GM12878 (cell line): ENCODE results near the gene SPATA12. TPM values are rescaled to one million over a fixed set of nuclear protein-coding genes. Genes with fewer than 3 reads are reported as not detected.

Source experiments
- ATAC-seq: fragments of 200-7000 bp; cut with Tn5 transposase; 3 replicates; pipeline ENCODE4 v1.9.1; 2020; ENCODE audit warnings: mild to moderate bottlenecking, moderate library complexity
- BruUV-seq: library from RNA; stranded (reverse); fragments of 400-500 nt; replicated peaks from 2 replicates; lab custom pipeline; 2021; lab: Mats Ljungman, UMichigan
- CTCF ChIA-PET: fragments of 300-600 bp; sonication (Branson Sonifier 250); formaldehyde crosslinking; extraction: SDS; loops from one replicate; lab custom pipeline; 2021; ENCODE audit warnings: inconsistent platforms; lab: Yijun Ruan, JAX
- POLR2A ChIA-PET: fragments of 350-600 bp; formaldehyde crosslinking; extraction: SDS; loops from one replicate; lab custom pipeline; 2021; ENCODE audit warnings: inconsistent platforms; lab: Charles Lee
- RAD21 ChIA-PET: fragments of 300-600 bp; sonication (Branson Sonifier 250); formaldehyde crosslinking; loops from one replicate; lab custom pipeline; 2023; ENCODE audit warnings: antibody characterized with exemption; ENCODE audit not compliant: unreplicated experiment; lab: Charles Lee
- SMC1A ChIA-PET: fragments of 300-600 bp; sonication (Branson Sonifier 250); formaldehyde crosslinking; loops from one replicate; lab custom pipeline; 2023; ENCODE audit not compliant: unreplicated experiment, uncharacterized antibody; lab: Charles Lee
- DNase-seq: peaks from one replicate; pipeline ENCODE4 v3.0.0-alpha.2; 2011; ENCODE audit warnings: low read depth, low spot score
- FAIRE-seq: peaks from 3 replicates; lab custom pipeline; 2011; peaks lifted over from hg19 to GRCh38; lab: Jason Lieb, UNC
- H2AFZ ChIP-seq: 2 replicates; pipeline ENCODE4 v1.6.0; 2011; ENCODE audit warnings: low read depth, low read length, control low read depth; ENCODE audit not compliant: control insufficient read depth
- H3K27ac ChIP-seq: 2 replicates; pipeline ENCODE4 v1.5.1; 2011; ENCODE audit warnings: control low read depth; ENCODE audit not compliant: control insufficient read depth, insufficient read depth
- H3K27me3 ChIP-seq, 2 experiments: replicated peaks in 1 of 2; 2 replicates each; pipeline versions ENCODE4 v1.6.0 to v1.6.1; 2011; ENCODE audit warnings: low read length in 1 of 2; ENCODE audit not compliant: control insufficient read depth in 2 of 2, insufficient read depth in 2 of 2
- H3K36me3 ChIP-seq, 2 experiments: 2 replicates each; pipeline ENCODE4 v1.5.1; 2011; ENCODE audit warnings: low read length in 1 of 2; ENCODE audit not compliant: control insufficient read depth in 2 of 2, insufficient read depth in 2 of 2
- H3K4me1 ChIP-seq: 2 replicates; pipeline ENCODE4 v1.6.1; 2011; ENCODE audit warnings: mild to moderate bottlenecking, low read length, moderate library complexity, mixed read lengths; ENCODE audit not compliant: control insufficient read depth, insufficient read depth
- H3K4me2 ChIP-seq: 2 replicates; pipeline ENCODE4 v1.6.0; 2011; ENCODE audit warnings: control low read depth; ENCODE audit not compliant: control insufficient read depth, insufficient read depth
- H3K4me3 ChIP-seq: fragments of 200-600 bp; sonication (generic); 2 replicates; pipeline ENCODE4 v1.5.1; 2016
- H3K79me2 ChIP-seq: 2 replicates; pipeline ENCODE4 v1.6.0; 2011; ENCODE audit warnings: low read length; ENCODE audit not compliant: control insufficient read depth, insufficient read depth
- H3K9ac ChIP-seq: 2 replicates; pipeline ENCODE4 v1.8.0; 2011; ENCODE audit warnings: low read length, control low read depth, mixed read lengths; ENCODE audit not compliant: control insufficient read depth, insufficient read depth
- H3K9me3 ChIP-seq: replicated peaks from 3 replicates; pipeline ENCODE4 v1.5.1; 2011; ENCODE audit warnings: mild to moderate bottlenecking, low read length; ENCODE audit not compliant: control insufficient read depth, insufficient read depth
- H4K20me1 ChIP-seq: 2 replicates; pipeline ENCODE4 v1.6.0; 2011; ENCODE audit not compliant: control insufficient read depth, insufficient read depth
- CTCF ChIP-seq, 3 experiments: IDR thresholded peaks in 2 of 3; conservative IDR thresholded peaks in 1 of 3; 2 replicates each; pipeline ENCODE4 v1.5.1; 2011; ENCODE audit warnings: low read depth in 3 of 3, low read length in 3 of 3, mild to moderate bottlenecking in 3 of 3, control low read depth in 2 of 3, moderate library complexity in 2 of 3, inconsistent platforms in 1 of 3, mixed read lengths in 1 of 3; ENCODE audit not compliant: control insufficient read depth in 2 of 3, insufficient read depth in 1 of 3; ENCODE audit errors: extremely low read depth in 1 of 3
- KLF5 ChIP-seq: fragments of 450-650 bp; IDR thresholded peaks from 2 replicates; pipeline ENCODE4 v1.6.1; 2014; ENCODE audit warnings: mild to moderate bottlenecking; ENCODE audit not compliant: partially characterized antibody
- NR2C1 ChIP-seq: fragments of 450-650 bp; IDR thresholded peaks from 2 replicates; pipeline ENCODE4 v1.6.1; 2017; ENCODE audit warnings: antibody characterized with exemption, mild to moderate bottlenecking, moderate library complexity
- PBX3 ChIP-seq: IDR thresholded peaks from 2 replicates; pipeline ENCODE4 v1.6.1; 2011; ENCODE audit warnings: mild to moderate bottlenecking, low read depth, low read length, moderate library complexity; ENCODE audit not compliant: insufficient replicate concordance
- POLR2AphosphoS2 ChIP-seq: IDR thresholded peaks from 2 replicates; pipeline ENCODE4 v1.6.1; 2011; ENCODE audit warnings: low read depth, mild to moderate bottlenecking, low read length, improper control_type of control experiment, moderate library complexity
- RBBP5 ChIP-seq: fragments of 200-600 bp; sonication (generic); conservative IDR thresholded peaks from 2 replicates; pipeline ENCODE4 v1.6.1; 2016
- RELA ChIP-seq: fragments of 450-650 bp; IDR thresholded peaks from 2 replicates; pipeline ENCODE4 v1.8.0; 2014; ENCODE audit warnings: borderline replicate concordance; ENCODE audit not compliant: partially characterized antibody
- STAT3 ChIP-seq: IDR thresholded peaks from 2 replicates; pipeline ENCODE4 v1.6.1; 2011; ENCODE audit warnings: low read depth, low read length, improper control_type of control experiment
- WGBS: methylation state at CpG from one replicate; pipeline ENCODE4 v1.1.6; 2016; ENCODE audit warnings: low lambda C conversion rate; ENCODE audit not compliant: insufficient replicate concordance, insufficient coverage; ENCODE audit errors: missing lambda C conversion rate; 5-methylcytosine and 5-hydroxymethylcytosine counted together
- in situ Hi-C: fragments of 300-500 bp; cut with MboI; formaldehyde crosslinking; loops from 9 replicates; pipeline ENCODE4 v1.14.3; 2018; ENCODE audit warnings: mixed read lengths
- intact Hi-C: fragments of 100-400 bp; cut with micrococcal nuclease; formaldehyde crosslinking; loops from one replicate; pipeline ENCODE4 v1.14.2; 2022; ENCODE audit not compliant: unreplicated experiment
- polyA plus RNA-seq, 11 experiments: library from polyadenylated mRNA; depleted of rRNA in 4 of 11; unstranded in 6 of 11; stranded (reverse) in 5 of 11; fragments of >200 nt; fragmentation: Nextera tagmentation in 4 of 11; fragmentation: Illumina TruSeq in 1 of 11; extraction: Ambion mirVana in 4 of 11; extraction: Trizol in 1 of 11; gene quantifications; 1 replicate in 1 of 11; 2 replicates in 10 of 11; pipeline versions ENCODE4 v1.2.1 to v1.2.3, GENCODE V29; 2011 to 2016; ENCODE audit warnings: inconsistent platforms in 2 of 11, missing spikeins in 2 of 11, low read depth in 1 of 11
- total RNA-seq, 4 experiments: library from RNA; depleted of rRNA in 3 of 4; stranded (reverse); fragments of >200 nt in 3 of 4; fragmentation: Illumina TruSeq in 1 of 4; extraction: Trizol in 1 of 4; gene quantifications; 2 replicates each; pipeline versions ENCODE4 v1.2.1 to v1.2.3, GENCODE V29; 2013 to 2021

SPATA12 gene
- total and polyA plus RNA-seq, 10 of the 15 experiments (the other 5 are each of a cell fraction or from before 2014, with no cell fraction given), result 0.03 to 0.69 (median 0.37) TPM

GRCh38 chr3:57110798-57111197 lies 50.3 kb downstream of the SPATA12 start (continued):
- TF ChIP-seq PBX3, result no peak
- no peak for TF ChIP-seq POLR2AphosphoS2
- TF ChIP-seq NR2C1, result no peak
- no peak for TF ChIP-seq RELA
- no peak for TF ChIP-seq KLF5
- no peak for TF ChIP-seq STAT3

- TF ChIP-seq RBBP5, result no peak
- TF ChIP-seq CTCF (IDR thresholded peaks at IDR 0.05 in 2 of 3, conservative IDR thresholded peaks at IDR 0.05 in 1 of 3; ENCODE audit: control insufficient read depth in 2 of 3, extremely low read depth in 1 of 3, insufficient read depth in 1 of 3, low read depth in 3 of 3, low read length in 3 of 3), result peak; percentile 19 to 49 (median 39); a peak in 3 of 6 replicates
- no peak for DNase-seq
- BruUV-seq, result no TSS peak
- no peak overlapping the region for H3K4me2 ChIP-seq
- no peaks in the 10 kb centered on the region for H3K36me3 ChIP-seq
- H4K20me1 ChIP-seq, result no peaks in the 10 kb centered on the region
- H2AFZ ChIP-seq, result no peak overlapping the region
- no peak overlapping the region for H3K9ac ChIP-seq
- intact Hi-C loops (no loop called here), in situ Hi-C loops (no loop called here)
- no peak for FAIRE-seq
- H3K79me2 ChIP-seq, result no peaks in the 10 kb centered on the region
- H3K27me3 ChIP-seq, result peaks cover 0 to 6% of the 10 kb centered on the region in 2 experiments; a peak in 3 of 4 replicates
- H3K9me3 ChIP-seq, result no peaks in the 10 kb centered on the region
- ChIA-PET CTCF (interaction anchor here (0.9 to 3.3 kb wide), 6 partner anchors 12 to 58 kb away, joined by 3 to 21 read pairs (median 4); no protein-coding TSS in a partner anchor), POLR2A (interaction anchor here (0.5 to 0.7 kb wide), 3 partner anchors 42 to 492 kb away, joined by 3 to 4 read pairs (median 3); no protein-coding TSS in a partner anchor), RAD21 (no interaction called here), SMC1A (interaction anchor here (1.0 to 2.6 kb wide), 3 partner anchors 12 to 731 kb away, joined by 3 to 14 read pairs (median 3); no protein-coding TSS in a partner anchor)
- H3K27ac ChIP-seq, result no peak overlapping the region
- no peak overlapping the region for H3K4me3 ChIP-seq
- no peaks in the 10 kb centered on the region for H3K4me1 ChIP-seq
- WGBS, result 15% methylated on average over 5 of the region's 5 CpGs
- peak; percentile 72 for ATAC-seq
These were observed 51.7 kb downstream of the SPATA12 start for GRCh38 chr3:57112206-57112605.
